ENCODE results near the gene RAB24.

RAB24 gene

DNA sequence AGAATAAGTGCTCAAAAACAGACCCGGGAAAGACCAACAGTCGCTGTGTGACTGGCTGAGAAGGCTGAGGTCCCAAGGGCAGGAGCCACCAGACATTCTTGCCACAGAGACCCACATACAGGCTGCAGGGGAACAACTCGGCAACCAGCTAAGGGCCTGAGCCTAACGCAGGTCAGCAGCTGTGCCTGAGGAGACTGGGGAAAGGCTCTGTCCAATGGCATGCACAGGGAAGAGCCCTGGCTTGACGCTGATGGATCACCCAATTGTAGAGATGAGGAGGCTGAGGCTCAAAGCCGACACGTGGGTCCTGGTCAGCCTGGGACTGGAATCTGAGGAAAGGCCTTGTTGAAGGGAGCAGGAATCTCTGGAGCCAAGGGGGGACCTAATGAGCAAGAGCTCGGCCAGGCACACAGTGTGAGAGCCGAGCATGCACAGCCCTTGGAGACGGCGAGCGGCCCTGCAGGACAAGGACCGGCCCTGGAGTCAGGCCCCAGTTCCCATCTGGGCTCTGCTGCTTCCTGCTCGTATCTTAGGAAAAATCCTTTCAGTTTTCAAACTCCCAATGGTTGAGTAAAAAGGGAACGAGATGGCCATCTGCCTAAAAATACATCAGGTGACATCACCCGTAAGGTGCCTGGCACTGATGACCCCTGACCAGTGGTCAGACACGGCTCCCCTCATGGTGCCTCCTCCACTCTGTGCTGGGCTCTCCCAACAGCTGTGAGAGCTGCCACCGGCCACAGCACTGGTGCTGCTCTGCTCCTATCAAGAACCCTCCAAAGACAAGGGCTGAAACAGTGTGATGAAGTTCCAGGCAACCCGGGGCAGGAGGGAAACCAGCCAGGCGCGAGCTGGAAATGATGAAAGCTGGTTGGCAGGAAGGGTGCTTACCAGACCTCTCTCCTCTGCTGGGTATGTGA is 31.5 kb upstream of the RAB24 start:
- ChIA-PET POLR2A (interaction anchor here (1.9 kb wide), 1 partner anchor 17 kb away, joined by 7 read pairs; the partner anchor contains the start of gene LMAN2), CTCF (no interaction called here)
- no peak for DNase-seq (ENCODE audit: extremely low spot score)
- no peak for TF ChIP-seq CTBP1 (IDR thresholded peaks at IDR 0.05; ENCODE audit: borderline replicate concordance)
- TF ChIP-seq FOXK2 (IDR thresholded peaks at IDR 0.05) = no peak
- no peak for TF ChIP-seq ZNF384 (IDR thresholded peaks at IDR 0.05)
- TF ChIP-seq SP1 (IDR thresholded peaks at IDR 0.05) = no peak
- TF ChIP-seq L3MBTL2 (conservative IDR thresholded peaks at IDR 0.05) = no peak
- no peak for TF ChIP-seq ELF4 (IDR thresholded peaks at IDR 0.05)
- no peak for TF ChIP-seq PKNOX1 (IDR thresholded peaks at IDR 0.05)
- no peak for TF ChIP-seq FOXM1 (IDR thresholded peaks at IDR 0.05; ENCODE audit: borderline replicate concordance)
- no peak for TF ChIP-seq FOXA1 (IDR thresholded peaks at IDR 0.05)
- no peak for TF ChIP-seq LEF1 (IDR thresholded peaks at IDR 0.05; ENCODE audit: borderline replicate concordance)
- no peak for TF ChIP-seq ARNT (IDR thresholded peaks at IDR 0.05)
- TF ChIP-seq NFRKB (IDR thresholded peaks at IDR 0.05) = no peak

DNA sequence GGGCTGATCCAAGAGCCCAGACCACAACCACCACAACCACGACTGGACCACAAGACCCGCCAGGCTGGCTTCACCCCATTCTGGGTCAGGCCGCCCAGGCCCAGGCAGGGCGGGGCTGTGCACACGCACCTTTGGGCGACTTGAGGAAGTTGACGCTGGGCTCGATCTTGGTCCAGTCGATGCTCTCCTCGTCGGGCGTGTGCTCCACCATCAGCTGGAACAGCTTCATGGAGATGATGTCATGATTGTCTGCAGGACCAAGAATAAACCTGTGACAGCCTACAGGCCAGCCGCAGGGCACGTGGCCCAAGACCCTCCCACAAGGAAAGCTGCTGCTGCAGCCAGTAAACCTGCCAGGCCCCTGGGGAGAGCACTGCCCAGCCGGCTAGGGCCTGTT is 30.6 kb upstream of the RAB24 start:
- CTCF ChIA-PET = no interaction called here
- no peak for DNase-seq (ENCODE audit: extremely low spot score)
- POLR2A ChIA-PET = interaction anchor here (1.9 kb wide), 1 partner anchor 18 kb away, joined by 7 read pairs; the partner anchor contains the start of gene LMAN2
- no peak for TF ChIP-seq ELF4 (IDR thresholded peaks at IDR 0.05)
- no peak for TF ChIP-seq FOXM1 (IDR thresholded peaks at IDR 0.05; ENCODE audit: borderline replicate concordance)
- no peak for TF ChIP-seq PKNOX1 (IDR thresholded peaks at IDR 0.05)
- no peak for TF ChIP-seq HDGF (IDR thresholded peaks at IDR 0.05; ENCODE audit: borderline replicate concordance)
- TF ChIP-seq NFRKB (IDR thresholded peaks at IDR 0.05) = no peak
- no peak for TF ChIP-seq LEF1 (IDR thresholded peaks at IDR 0.05; ENCODE audit: borderline replicate concordance)
- no peak for TF ChIP-seq FOXK2 (IDR thresholded peaks at IDR 0.05)
- no peak for TF ChIP-seq SP1 (IDR thresholded peaks at IDR 0.05)
- TF ChIP-seq ZNF384 (IDR thresholded peaks at IDR 0.05) = no peak
- TF ChIP-seq BHLHE40 (IDR thresholded peaks at IDR 0.05; ENCODE audit: borderline replicate concordance) = no peak

GRCh38 chr5:177333420-177334154 is 30.1 kb upstream of the RAB24 start:
- no peak for DNase-seq (ENCODE audit: extremely low spot score)
- ChIA-PET CTCF (no interaction called here), POLR2A (no interaction called here)
- no peak for TF ChIP-seq FOXK2 (IDR thresholded peaks at IDR 0.05)
- TF ChIP-seq CTBP1 (IDR thresholded peaks at IDR 0.05; ENCODE audit: borderline replicate concordance) = no peak
- TF ChIP-seq ARNT (IDR thresholded peaks at IDR 0.05) = no peak
- no peak for TF ChIP-seq L3MBTL2 (conservative IDR thresholded peaks at IDR 0.05)
- TF ChIP-seq TARDBP (IDR thresholded peaks at IDR 0.05) = no peak
- no peak for TF ChIP-seq FOXM1 (IDR thresholded peaks at IDR 0.05; ENCODE audit: borderline replicate concordance)
- no peak for TF ChIP-seq NFRKB (IDR thresholded peaks at IDR 0.05)
- no peak for TF ChIP-seq HDGF (IDR thresholded peaks at IDR 0.05; ENCODE audit: borderline replicate concordance)
- no peak for TF ChIP-seq LEF1 (IDR thresholded peaks at IDR 0.05; ENCODE audit: borderline replicate concordance)
- no peak for TF ChIP-seq FOXA1 (IDR thresholded peaks at IDR 0.05)

- no peak for DNase-seq (ENCODE audit: extremely low spot score)
- CTCF ChIA-PET = no interaction called here
- TF ChIP-seq SP1 (IDR thresholded peaks at IDR 0.05) (no peak), ELF4 (IDR thresholded peaks at IDR 0.05) (no peak), ARNT (IDR thresholded peaks at IDR 0.05) (no peak), FOXM1 (IDR thresholded peaks at IDR 0.05; ENCODE audit: borderline replicate concordance) (no peak), NFRKB (IDR thresholded peaks at IDR 0.05) (no peak), FOXA1 (IDR thresholded peaks at IDR 0.05) (no peak)
- POLR2A ChIA-PET = no interaction called here
These were observed 29.4 kb upstream of the RAB24 start for GRCh38 chr5:177332896-177333260.

DNA sequence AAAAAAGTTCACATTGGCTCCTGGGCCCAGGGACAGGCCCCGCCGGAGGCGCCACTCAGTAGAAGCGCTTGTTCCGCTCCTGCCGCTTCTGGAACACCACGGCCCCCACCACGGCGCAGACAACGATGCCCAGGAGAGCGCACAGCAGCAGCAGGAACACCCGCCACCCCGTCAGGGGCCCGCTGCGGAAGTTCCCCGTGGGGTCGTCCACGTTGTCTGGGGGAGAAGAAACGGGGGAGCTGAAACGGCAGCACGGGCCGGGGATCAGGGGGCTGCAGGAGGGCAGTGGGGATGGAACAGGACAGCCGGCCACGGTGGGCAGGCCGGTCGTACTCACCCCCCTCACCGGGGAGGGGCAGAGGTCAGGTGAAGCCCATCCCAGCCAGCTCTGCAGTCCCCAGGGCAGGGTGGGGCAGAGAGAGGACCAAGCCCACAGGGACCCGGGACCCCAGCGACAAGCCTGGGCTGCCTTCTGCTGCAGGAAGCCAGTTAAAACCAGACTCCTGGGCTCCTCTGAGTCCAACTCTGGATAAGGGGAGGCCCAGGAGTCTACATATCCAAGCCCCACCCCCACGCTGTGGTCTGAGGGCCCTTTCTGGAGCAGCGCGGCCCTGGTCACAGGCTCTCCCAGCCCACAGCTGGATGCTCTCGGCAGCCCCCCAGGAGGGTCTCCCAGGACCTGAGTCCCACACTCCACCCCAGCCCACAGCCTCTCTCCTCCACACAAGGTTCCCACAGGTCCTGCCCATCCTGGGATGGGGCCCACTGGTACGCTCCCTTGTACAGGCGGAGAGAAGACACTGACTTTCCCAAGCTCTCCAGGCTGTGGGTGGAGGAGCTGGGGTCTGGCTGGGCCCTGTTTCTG is 28.7 kb upstream of the RAB24 start:
- POLR2A ChIA-PET = interaction anchor here (1.3 kb wide), 1 partner anchor 19 kb away, joined by 6 read pairs; the partner anchor contains the start of gene LMAN2
- no peak for TF ChIP-seq PKNOX1 (IDR thresholded peaks at IDR 0.05)
- TF ChIP-seq FOXA1 (IDR thresholded peaks at IDR 0.05) = no peak
- no peak for TF ChIP-seq SP1 (IDR thresholded peaks at IDR 0.05)
- no peak for TF ChIP-seq CTBP1 (IDR thresholded peaks at IDR 0.05; ENCODE audit: borderline replicate concordance)
- TF ChIP-seq FOXK2 (IDR thresholded peaks at IDR 0.05) = no peak
- no peak for TF ChIP-seq LEF1 (IDR thresholded peaks at IDR 0.05; ENCODE audit: borderline replicate concordance)
- CTCF ChIA-PET = no interaction called here
- DNase-seq (ENCODE audit: extremely low spot score) = no peak

Data from HEK293T (cell line).